DMS79 treated with DMSO at 0.1 percent for 48 hours (cell line): Measurements from ENCODE around the gene UST.
A peak's percentile ranks its signal among the peaks of the same experiment; 100 is the strongest.
"Not testable (repeated sequence)": the region's sequence is repeated elsewhere in the genome, so short reads cannot be mapped to it uniquely, and the experiment has no call there.

ENCODE experiments used
- DNase-seq: peaks from one replicate; lab custom pipeline; 2025; lab: John Stamatoyannopoulos, UW

UST gene

GRCh38 chr6:148973538-148974208 lies 226.8 kb downstream of the UST start:
- DNase-seq = peak; percentile 26

GRCh38 chr6:148974351-148974750 lies 227.5 kb downstream of the UST start:
- DNase-seq = no peak

- not testable (repeated sequence) for DNase-seq
These were observed 231.5 kb downstream of the UST start for GRCh38 chr6:148978298-148978697.

- no peak for DNase-seq
These were observed 232.4 kb downstream of the UST start for GRCh38 chr6:148979014-148979901.

- no peak for DNase-seq
These were observed 233.4 kb downstream of the UST start for GRCh38 chr6:148980234-148980633.

GRCh38 chr6:148981515-148981914 lies 234.7 kb downstream of the UST start:
- DNase-seq = no peak

- DNase-seq = no peak
These were observed 236.4 kb downstream of the UST start for GRCh38 chr6:148983101-148983761.

- no peak for DNase-seq
These were observed 237.1 kb downstream of the UST start for GRCh38 chr6:148983966-148984365.

- DNase-seq = no peak
These were observed 237.8 kb downstream of the UST start for GRCh38 chr6:148984531-148985056.

GRCh38 chr6:148985499-148985898 lies 238.7 kb downstream of the UST start:
- no peak for DNase-seq

GRCh38 chr6:148986608-148987007 lies 239.8 kb downstream of the UST start:
- DNase-seq = no peak

GRCh38 chr6:148987982-148988381 lies 241.2 kb downstream of the UST start:
- no peak for DNase-seq

GRCh38 chr6:148989585-148989984 lies 242.8 kb downstream of the UST start:
- DNase-seq = no peak

- DNase-seq = no peak
These were observed 243.6 kb downstream of the UST start for GRCh38 chr6:148990403-148990802.

- no peak for DNase-seq
These were observed 250.0 kb downstream of the UST start for GRCh38 chr6:148996815-148997214.

GRCh38 chr6:148997865-148998264 lies 251.0 kb downstream of the UST start:
- DNase-seq = no peak

GRCh38 chr6:148998704-148999103 lies 251.9 kb downstream of the UST start:
- DNase-seq = no peak

GRCh38 chr6:148999501-148999900 lies 252.7 kb downstream of the UST start:
- no peak for DNase-seq

GRCh38 chr6:148999929-149000468 lies 253.2 kb downstream of the UST start:
- no peak for DNase-seq

- DNase-seq = no peak
These were observed 254.6 kb downstream of the UST start for GRCh38 chr6:149001422-149001821.

- no peak for DNase-seq
These were observed 256.7 kb downstream of the UST start for GRCh38 chr6:149003560-149003959.

- DNase-seq = no peak
These were observed 257.8 kb downstream of the UST start for GRCh38 chr6:149004664-149005063.
